ENCODE measurements around the gene ARID1B. TPM values are rescaled to one million over a fixed set of nuclear protein-coding genes. Genes with fewer than 3 reads are reported as not detected.

The ARID1B gene
- total and polyA plus RNA-seq, 10 of the 15 experiments (the other 5 are each of a cell fraction or from before 2014, with no cell fraction given), result 24.7 to 133 (median 54.6) TPM

DNA sequence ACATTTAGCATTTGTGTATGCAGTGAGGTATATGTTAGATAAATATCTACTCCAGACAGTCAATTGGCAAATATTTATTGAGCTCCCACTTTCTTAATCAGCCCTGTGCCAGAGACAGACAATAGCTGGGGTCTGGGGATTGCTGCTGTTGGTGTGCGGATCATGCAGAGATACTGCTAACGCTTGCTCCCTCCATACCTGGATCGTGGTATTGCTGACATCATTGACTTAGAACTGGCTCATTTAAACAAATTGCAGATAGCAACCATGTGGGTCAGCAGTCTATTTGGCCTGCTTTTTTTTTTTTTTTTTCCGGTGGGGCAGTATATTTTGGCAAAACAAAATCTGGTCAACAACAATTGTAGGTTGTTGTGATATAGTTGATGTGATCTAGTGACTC lies 9.5 kb downstream of the ARID1B start (continued):
- TF ChIP-seq, protein P1, sequence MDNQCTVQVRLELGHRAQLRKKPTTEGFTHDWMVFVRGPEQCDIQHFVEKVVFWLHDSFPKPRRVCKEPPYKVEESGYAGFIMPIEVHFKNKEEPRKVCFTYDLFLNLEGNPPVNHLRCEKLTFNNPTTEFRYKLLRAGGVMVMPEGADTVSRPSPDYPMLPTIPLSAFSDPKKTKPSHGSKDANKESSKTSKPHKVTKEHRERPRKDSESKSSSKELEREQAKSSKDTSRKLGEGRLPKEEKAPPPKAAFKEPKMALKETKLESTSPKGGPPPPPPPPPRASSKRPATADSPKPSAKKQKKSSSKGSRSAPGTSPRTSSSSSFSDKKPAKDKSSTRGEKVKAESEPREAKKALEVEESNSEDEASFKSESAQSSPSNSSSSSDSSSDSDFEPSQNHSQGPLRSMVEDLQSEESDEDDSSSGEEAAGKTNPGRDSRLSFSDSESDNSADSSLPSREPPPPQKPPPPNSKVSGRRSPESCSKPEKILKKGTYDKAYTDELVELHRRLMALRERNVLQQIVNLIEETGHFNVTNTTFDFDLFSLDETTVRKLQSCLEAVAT (IDR thresholded peaks at IDR 0.05), result peak; percentile 25; the same call in 1 of the 2 replicates
- TF ChIP-seq, protein P2, sequence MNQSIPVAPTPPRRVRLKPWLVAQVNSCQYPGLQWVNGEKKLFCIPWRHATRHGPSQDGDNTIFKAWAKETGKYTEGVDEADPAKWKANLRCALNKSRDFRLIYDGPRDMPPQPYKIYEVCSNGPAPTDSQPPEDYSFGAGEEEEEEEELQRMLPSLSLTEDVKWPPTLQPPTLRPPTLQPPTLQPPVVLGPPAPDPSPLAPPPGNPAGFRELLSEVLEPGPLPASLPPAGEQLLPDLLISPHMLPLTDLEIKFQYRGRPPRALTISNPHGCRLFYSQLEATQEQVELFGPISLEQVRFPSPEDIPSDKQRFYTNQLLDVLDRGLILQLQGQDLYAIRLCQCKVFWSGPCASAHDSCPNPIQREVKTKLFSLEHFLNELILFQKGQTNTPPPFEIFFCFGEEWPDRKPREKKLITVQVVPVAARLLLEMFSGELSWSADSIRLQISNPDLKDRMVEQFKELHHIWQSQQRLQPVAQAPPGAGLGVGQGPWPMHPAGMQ (IDR thresholded peaks at IDR 0.05; ENCODE audit: borderline replicate concordance), result no peak
- TF ChIP-seq POLR2AphosphoS2 (IDR thresholded peaks at IDR 0.05; ENCODE audit: low read depth, low read length) (no peak), MEF2B (IDR thresholded peaks at IDR 0.05; ENCODE audit: partially characterized antibody, poor library complexity, severe bottlenecking) (no peak)
- TF ChIP-seq, protein P3, sequence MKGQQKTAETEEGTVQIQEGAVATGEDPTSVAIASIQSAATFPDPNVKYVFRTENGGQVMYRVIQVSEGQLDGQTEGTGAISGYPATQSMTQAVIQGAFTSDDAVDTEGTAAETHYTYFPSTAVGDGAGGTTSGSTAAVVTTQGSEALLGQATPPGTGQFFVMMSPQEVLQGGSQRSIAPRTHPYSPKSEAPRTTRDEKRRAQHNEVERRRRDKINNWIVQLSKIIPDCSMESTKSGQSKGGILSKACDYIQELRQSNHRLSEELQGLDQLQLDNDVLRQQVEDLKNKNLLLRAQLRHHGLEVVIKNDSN (IDR thresholded peaks at IDR 0.05; ENCODE audit: borderline replicate concordance, extremely low read length, insufficient read depth, low read depth, low read length), result no peak
- TF ChIP-seq, protein P4, sequence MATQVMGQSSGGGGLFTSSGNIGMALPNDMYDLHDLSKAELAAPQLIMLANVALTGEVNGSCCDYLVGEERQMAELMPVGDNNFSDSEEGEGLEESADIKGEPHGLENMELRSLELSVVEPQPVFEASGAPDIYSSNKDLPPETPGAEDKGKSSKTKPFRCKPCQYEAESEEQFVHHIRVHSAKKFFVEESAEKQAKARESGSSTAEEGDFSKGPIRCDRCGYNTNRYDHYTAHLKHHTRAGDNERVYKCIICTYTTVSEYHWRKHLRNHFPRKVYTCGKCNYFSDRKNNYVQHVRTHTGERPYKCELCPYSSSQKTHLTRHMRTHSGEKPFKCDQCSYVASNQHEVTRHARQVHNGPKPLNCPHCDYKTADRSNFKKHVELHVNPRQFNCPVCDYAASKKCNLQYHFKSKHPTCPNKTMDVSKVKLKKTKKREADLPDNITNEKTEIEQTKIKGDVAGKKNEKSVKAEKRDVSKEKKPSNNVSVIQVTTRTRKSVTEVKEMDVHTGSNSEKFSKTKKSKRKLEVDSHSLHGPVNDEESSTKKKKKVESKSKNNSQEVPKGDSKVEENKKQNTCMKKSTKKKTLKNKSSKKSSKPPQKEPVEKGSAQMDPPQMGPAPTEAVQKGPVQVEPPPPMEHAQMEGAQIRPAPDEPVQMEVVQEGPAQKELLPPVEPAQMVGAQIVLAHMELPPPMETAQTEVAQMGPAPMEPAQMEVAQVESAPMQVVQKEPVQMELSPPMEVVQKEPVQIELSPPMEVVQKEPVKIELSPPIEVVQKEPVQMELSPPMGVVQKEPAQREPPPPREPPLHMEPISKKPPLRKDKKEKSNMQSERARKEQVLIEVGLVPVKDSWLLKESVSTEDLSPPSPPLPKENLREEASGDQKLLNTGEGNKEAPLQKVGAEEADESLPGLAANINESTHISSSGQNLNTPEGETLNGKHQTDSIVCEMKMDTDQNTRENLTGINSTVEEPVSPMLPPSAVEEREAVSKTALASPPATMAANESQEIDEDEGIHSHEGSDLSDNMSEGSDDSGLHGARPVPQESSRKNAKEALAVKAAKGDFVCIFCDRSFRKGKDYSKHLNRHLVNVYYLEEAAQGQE (IDR thresholded peaks at IDR 0.05; ENCODE audit: low read depth, low read length), result no peak

Data from GM12878 (cell line).